Muscle layer of colon (tissue), 2 donors: ENCODE measurements around the gene COL19A1.

Experiments used
- H3K27ac ChIP-seq: one replicate; pipeline ENCODE4 v1.7.0; 2013; ENCODE audit warnings: low read depth, mild to moderate bottlenecking, low read length, moderate library complexity
- H3K27me3 ChIP-seq, 2 donors: one replicate each; pipeline ENCODE4 v1.7.0; 2013; ENCODE audit warnings: low read length in 2 of 2, mild to moderate bottlenecking in 2 of 2; ENCODE audit not compliant: insufficient read depth in 2 of 2, control insufficient read depth in 1 of 2
- H3K36me3 ChIP-seq: one replicate; pipeline ENCODE4 v1.7.0; 2013; ENCODE audit warnings: mild to moderate bottlenecking, low read length; ENCODE audit not compliant: insufficient read depth
- H3K4me1 ChIP-seq: one replicate; pipeline ENCODE4 v1.7.0; 2013; ENCODE audit warnings: mild to moderate bottlenecking, low read length; ENCODE audit not compliant: insufficient read depth
- H3K4me3 ChIP-seq, 2 donors: one replicate each; pipeline ENCODE4 v1.7.0; 2013; ENCODE audit warnings: low read length in 2 of 2, low read depth in 1 of 2, mild to moderate bottlenecking in 1 of 2, moderate library complexity in 1 of 2
- H3K9ac ChIP-seq: one replicate; pipeline ENCODE4 v1.7.0; 2013; ENCODE audit warnings: low read length
- H3K9me3 ChIP-seq: one replicate; pipeline ENCODE4 v1.7.0; 2013; ENCODE audit warnings: mild to moderate bottlenecking, low read length
- donor health status: abdominal sarcoma.
- donor health status: Adenocarcinoma of cecum.

COL19A1 gene

GRCh38 chr6:70252604-70253003 is 386.2 kb downstream of the COL19A1 start:
- Histone ChIP-seq H3K9me3 (no peaks in the 10 kb centered on the region), H3K4me1 (no peaks in the 10 kb centered on the region), H3K9ac (no peak overlapping the region), H3K27ac (no peak overlapping the region), H3K4me3 (no peak overlapping the region), H3K36me3 (no peaks in the 10 kb centered on the region), H3K27me3 (no peaks in the 10 kb centered on the region)

GRCh38 chr6:70253923-70254322 is 387.6 kb downstream of the COL19A1 start:
- H3K4me3 ChIP-seq: no peak overlapping the region
- H3K36me3 ChIP-seq: no peaks in the 10 kb centered on the region
- no peaks in the 10 kb centered on the region for H3K4me1 ChIP-seq
- no peaks in the 10 kb centered on the region for H3K27me3 ChIP-seq
- H3K27ac ChIP-seq: no peak overlapping the region
- no peaks in the 10 kb centered on the region for H3K9me3 ChIP-seq
- H3K9ac ChIP-seq: no peak overlapping the region

GRCh38 chr6:70254784-70255183 is 388.4 kb downstream of the COL19A1 start:
- Histone ChIP-seq H3K4me1 (no peaks in the 10 kb centered on the region), H3K4me3 (no peak overlapping the region), H3K27me3 (no peaks in the 10 kb centered on the region), H3K9ac (no peak overlapping the region), H3K27ac (no peak overlapping the region), H3K36me3 (no peaks in the 10 kb centered on the region), H3K9me3 (no peaks in the 10 kb centered on the region)

GRCh38 chr6:70257768-70258273 is 391.5 kb downstream of the COL19A1 start:
- Histone ChIP-seq H3K4me3 (no peak overlapping the region), H3K27ac (no peak overlapping the region), H3K9ac (no peak overlapping the region), H3K4me1 (no peaks in the 10 kb centered on the region), H3K36me3 (no peaks in the 10 kb centered on the region), H3K9me3 (no peaks in the 10 kb centered on the region), H3K27me3 (no peaks in the 10 kb centered on the region)

GRCh38 chr6:70258483-70258882 is 392.1 kb downstream of the COL19A1 start:
- H3K9ac ChIP-seq: no peak overlapping the region
- H3K27ac ChIP-seq: no peak overlapping the region
- H3K4me3 ChIP-seq: no peak overlapping the region
- no peaks in the 10 kb centered on the region for H3K27me3 ChIP-seq
- no peaks in the 10 kb centered on the region for H3K36me3 ChIP-seq
- H3K4me1 ChIP-seq: no peaks in the 10 kb centered on the region
- no peaks in the 10 kb centered on the region for H3K9me3 ChIP-seq
